Mesothelial cell of epicardium (in vitro differentiated cells): ENCODE results near the gene PLXND1. TPM values are rescaled to one million over a fixed set of nuclear protein-coding genes. Genes with fewer than 3 reads are reported as not detected.

Experiments used
- DNase-seq, 2 experiments: peaks; one replicate each; pipeline ENCODE4 v3.0.0; 2021; ENCODE audit warnings: low spot score in 2 of 2; ENCODE audit not compliant: unreplicated experiment in 2 of 2
- H3K27ac Mint-ChIP-seq: 2 replicates; pipeline ENCODE4 v1.8.0; 2021; ENCODE audit warnings: mixed read lengths
- H3K27me3 Mint-ChIP-seq: 2 replicates; pipeline ENCODE4 v1.8.0; 2021; ENCODE audit warnings: low read depth, mixed read lengths
- H3K36me3 Mint-ChIP-seq: 2 replicates; pipeline ENCODE4 v1.8.0; 2021; ENCODE audit warnings: mixed read lengths
- H3K4me1 Mint-ChIP-seq: 2 replicates; pipeline ENCODE4 v1.8.0; 2021; ENCODE audit warnings: mixed read lengths
- H3K4me3 Mint-ChIP-seq: 2 replicates; pipeline ENCODE4 v1.8.0; 2021; ENCODE audit warnings: mild to moderate bottlenecking, moderate library complexity, mixed read lengths
- H3K9me3 Mint-ChIP-seq: 2 replicates; pipeline ENCODE4 v1.8.0; 2021; ENCODE audit warnings: mixed read lengths
- total RNA-seq: library from RNA; stranded (reverse); gene quantifications from 3 replicates; pipeline ENCODE4 v1.2.1, GENCODE V29; 2021
- TF ChIP-seq, protein P1 (sequence below): fragments of 200-600 bp; sonication (generic); IDR thresholded peaks from one replicate; pipeline ENCODE4 v1.5.0; 2021; ENCODE audit warnings: antibody characterized with exemption; ENCODE audit not compliant: unreplicated experiment

Gene PLXND1
- total RNA-seq, 1 donor from 2014 or later = 60.6 TPM

DNA sequence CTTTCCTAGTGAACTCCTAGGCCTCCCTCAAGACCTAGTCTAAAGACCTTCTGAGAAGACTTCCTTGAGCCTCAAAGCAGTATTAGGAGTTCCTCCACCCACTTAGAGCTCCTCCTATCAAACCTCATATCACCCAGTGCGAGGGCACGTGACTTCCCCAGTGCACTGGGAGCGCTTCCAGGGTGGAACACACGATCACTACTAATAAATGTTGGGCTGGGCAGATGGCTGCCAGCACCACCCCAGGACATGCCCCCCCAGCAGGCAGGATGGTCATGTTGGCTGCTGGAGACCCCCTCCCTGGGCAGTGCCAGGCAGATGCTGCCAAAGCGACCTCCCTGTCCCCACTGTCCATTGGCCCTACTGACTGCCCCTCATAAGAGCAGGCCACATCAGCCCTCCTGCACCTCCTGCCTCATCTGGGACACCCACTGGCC lies 8.5 kb upstream of the PLXND1 start:
- no peak overlapping the region for H3K4me3 Mint-ChIP-seq
- no peak overlapping the region for H3K27ac Mint-ChIP-seq
- no peak for DNase-seq
- no peaks in the 10 kb centered on the region for H3K36me3 Mint-ChIP-seq
- H3K4me1 Mint-ChIP-seq = peaks cover 10% of the 10 kb centered on the region
- TF ChIP-seq, protein P1, sequence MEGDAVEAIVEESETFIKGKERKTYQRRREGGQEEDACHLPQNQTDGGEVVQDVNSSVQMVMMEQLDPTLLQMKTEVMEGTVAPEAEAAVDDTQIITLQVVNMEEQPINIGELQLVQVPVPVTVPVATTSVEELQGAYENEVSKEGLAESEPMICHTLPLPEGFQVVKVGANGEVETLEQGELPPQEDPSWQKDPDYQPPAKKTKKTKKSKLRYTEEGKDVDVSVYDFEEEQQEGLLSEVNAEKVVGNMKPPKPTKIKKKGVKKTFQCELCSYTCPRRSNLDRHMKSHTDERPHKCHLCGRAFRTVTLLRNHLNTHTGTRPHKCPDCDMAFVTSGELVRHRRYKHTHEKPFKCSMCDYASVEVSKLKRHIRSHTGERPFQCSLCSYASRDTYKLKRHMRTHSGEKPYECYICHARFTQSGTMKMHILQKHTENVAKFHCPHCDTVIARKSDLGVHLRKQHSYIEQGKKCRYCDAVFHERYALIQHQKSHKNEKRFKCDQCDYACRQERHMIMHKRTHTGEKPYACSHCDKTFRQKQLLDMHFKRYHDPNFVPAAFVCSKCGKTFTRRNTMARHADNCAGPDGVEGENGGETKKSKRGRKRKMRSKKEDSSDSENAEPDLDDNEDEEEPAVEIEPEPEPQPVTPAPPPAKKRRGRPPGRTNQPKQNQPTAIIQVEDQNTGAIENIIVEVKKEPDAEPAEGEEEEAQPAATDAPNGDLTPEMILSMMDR = no peak
- no peaks in the 10 kb centered on the region for H3K27me3 Mint-ChIP-seq
- H3K9me3 Mint-ChIP-seq = no peaks in the 10 kb centered on the region

DNA sequence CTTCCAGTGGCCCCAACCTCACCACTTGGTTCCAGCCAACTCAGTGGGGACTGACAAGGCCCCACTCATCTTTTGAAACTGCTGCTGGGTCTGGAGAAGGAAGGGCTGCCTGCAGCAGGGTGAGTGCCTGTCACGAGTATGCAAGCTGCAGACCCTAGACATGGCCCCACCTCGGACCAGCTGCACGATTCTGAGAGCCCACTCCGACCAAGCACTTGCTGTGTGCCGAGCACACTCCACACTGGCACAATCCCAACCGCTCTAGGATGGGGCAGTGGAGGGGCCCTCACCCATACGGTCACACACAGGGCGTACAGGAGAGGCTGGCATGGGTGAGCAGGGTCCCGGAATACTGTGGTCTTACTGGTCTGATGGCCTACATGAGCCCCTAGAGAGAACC lies 8.0 kb upstream of the PLXND1 start:
- no peak overlapping the region for H3K27ac Mint-ChIP-seq
- TF ChIP-seq, protein P1 = no peak
- no peak overlapping the region for H3K4me3 Mint-ChIP-seq
- peaks cover 15% of the 10 kb centered on the region for H3K4me1 Mint-ChIP-seq
- no peaks in the 10 kb centered on the region for H3K36me3 Mint-ChIP-seq
- no peaks in the 10 kb centered on the region for H3K27me3 Mint-ChIP-seq
- DNase-seq = no peak
- no peaks in the 10 kb centered on the region for H3K9me3 Mint-ChIP-seq

DNA sequence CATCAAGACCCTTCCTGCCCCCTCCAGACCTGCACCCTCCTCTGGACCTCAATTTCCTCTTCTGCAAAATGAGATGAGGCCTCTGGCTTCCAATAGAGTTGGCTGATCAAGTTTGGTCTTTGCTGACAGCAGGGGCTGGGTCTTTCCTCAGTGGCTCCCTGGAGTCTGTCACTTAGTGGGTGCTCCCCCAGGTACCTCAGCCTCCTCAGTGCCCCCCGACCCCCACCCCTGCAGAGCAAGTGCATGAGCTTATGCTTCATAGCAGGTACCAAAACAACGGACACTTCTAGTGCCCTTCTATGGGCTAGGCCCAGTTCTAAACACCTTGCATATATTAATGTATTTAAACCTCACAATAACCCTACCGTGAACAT lies 6.9 kb upstream of the PLXND1 start:
- no peak overlapping the region for H3K27ac Mint-ChIP-seq
- peaks cover 5% of the 10 kb centered on the region for H3K27me3 Mint-ChIP-seq
- DNase-seq = no peak
- no peaks in the 10 kb centered on the region for H3K36me3 Mint-ChIP-seq
- H3K4me1 Mint-ChIP-seq = peaks cover 22% of the 10 kb centered on the region
- no peaks in the 10 kb centered on the region for H3K9me3 Mint-ChIP-seq
- TF ChIP-seq, protein P1 = no peak
- H3K4me3 Mint-ChIP-seq = no peak overlapping the region

DNA sequence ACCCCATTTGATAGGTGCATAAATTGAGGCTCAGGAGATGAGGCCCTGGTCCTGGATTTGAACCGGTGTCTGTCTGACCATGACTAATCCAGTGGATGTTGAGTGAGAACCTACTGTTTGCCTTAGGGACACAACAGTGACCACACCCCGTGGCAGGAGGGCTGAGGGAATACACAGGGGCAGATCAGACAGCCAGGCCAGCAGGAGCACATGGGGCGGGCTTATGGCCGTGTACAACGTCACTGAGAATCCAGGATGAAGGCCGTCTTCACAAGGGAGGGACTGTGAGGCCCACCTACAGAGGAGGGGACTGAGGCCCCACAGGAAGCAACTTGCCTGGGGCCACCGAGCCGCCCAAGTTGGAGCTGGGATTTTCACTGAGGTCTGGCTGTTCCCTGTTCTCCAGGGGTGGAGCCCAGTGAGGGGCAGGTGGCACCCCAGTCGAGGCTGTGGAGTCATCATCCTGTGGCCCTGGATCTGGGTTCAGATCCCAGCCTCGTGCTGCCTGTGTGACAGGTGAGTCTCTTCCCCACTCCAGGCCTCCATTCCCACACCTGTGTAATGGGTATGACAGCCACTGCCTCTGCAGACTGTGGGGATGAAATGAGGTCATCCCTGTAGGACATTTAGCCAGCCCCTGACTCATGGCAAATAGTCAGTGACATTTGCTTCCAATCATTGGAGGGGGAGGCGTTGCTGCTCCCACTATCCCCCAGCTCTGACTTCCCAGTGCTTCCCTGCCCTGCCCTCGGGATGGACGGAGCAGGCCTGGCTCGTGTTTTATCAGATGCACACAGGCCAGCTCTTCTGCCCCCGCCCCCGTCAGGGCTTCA lies 6.3 kb upstream of the PLXND1 start:
- peaks cover 23% of the 10 kb centered on the region for H3K4me1 Mint-ChIP-seq
- DNase-seq = no peak
- H3K9me3 Mint-ChIP-seq = no peaks in the 10 kb centered on the region
- no peaks in the 10 kb centered on the region for H3K36me3 Mint-ChIP-seq
- TF ChIP-seq, protein P1 = no peak
- H3K27ac Mint-ChIP-seq = no peak overlapping the region
- H3K27me3 Mint-ChIP-seq = peaks cover 6% of the 10 kb centered on the region
- no peak overlapping the region for H3K4me3 Mint-ChIP-seq

DNA sequence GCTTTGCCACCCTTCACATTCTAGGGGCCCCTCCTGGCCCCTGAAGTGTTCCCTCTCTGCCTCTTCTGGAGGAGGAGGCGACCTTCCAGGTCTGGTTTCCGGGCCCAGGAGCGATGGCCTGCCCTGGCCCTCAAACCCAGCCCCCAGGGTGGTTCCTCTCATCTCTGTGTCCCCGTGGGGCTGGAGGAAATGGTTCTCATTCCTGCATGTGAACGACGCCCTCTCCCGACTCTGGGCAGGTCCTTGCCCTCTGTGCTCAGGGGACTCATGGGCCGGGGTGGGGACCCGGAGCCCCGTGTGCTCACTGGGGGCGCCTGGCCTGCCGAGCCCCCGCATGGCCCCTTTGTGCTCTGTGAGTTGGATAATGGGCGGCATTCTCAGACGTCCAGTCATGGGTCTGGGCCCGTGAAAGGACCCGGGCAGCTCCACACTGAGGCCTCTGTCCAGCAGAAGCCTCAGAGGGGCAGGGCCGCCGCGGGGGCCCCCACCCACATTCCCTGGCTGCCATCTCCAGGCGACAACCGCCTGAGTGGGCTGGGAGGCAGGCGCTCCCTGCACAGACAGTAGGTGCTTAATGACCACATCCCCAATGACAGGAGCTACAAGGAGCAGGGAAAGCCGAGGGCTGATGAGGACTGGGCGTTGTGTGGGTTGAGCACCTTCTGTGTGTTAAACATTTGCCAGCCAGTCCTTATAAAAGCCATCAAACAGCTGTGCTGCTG lies 5.5 kb upstream of the PLXND1 start:
- Mint-ChIP-seq H3K27ac (no peak overlapping the region), H3K4me1 (peaks cover 27% of the 10 kb centered on the region), H3K4me3 (no peak overlapping the region), H3K27me3 (peaks cover 11% of the 10 kb centered on the region), H3K9me3 (no peaks in the 10 kb centered on the region), H3K36me3 (no peaks in the 10 kb centered on the region)
- TF ChIP-seq, protein P1 = no peak
- no peak for DNase-seq
